ENCODE results near the gene G6PD. TPM values are rescaled to one million over a fixed set of nuclear protein-coding genes. Genes with fewer than 3 reads are reported as not detected.
"Not testable (repeated sequence)": the region's sequence is repeated elsewhere in the genome, so short reads cannot be mapped to it uniquely, and the experiment has no call there.

Gene G6PD
- total RNA-seq, 2 experiments from 2014 or later = 116 to 117 TPM

GRCh38 chrX:154558896-154559295 lies 12.2 kb upstream of the G6PD start:
- H3K27ac Mint-ChIP-seq; H3K4me3 Mint-ChIP-seq; DNase-seq; CTCF ChIA-PET; H3K4me1 Mint-ChIP-seq; H3K27me3 Mint-ChIP-seq; H3K9me3 Mint-ChIP-seq (ENCODE audit: low read depth); ATAC-seq; H3K36me3 Mint-ChIP-seq: not testable (repeated sequence)

- DNase-seq; CTCF ChIA-PET; H3K4me1 Mint-ChIP-seq; H3K27me3 Mint-ChIP-seq; H3K27ac Mint-ChIP-seq; H3K36me3 Mint-ChIP-seq; H3K9me3 Mint-ChIP-seq (ENCODE audit: low read depth); H3K4me3 Mint-ChIP-seq: not testable (repeated sequence)
- ATAC-seq = peak; percentile 82
Observed at GRCh38 chrX:154558060-154558690, 11.5 kb upstream of the G6PD start.

- Mint-ChIP-seq H3K36me3 (peaks cover 31% of the 10 kb centered on the region), H3K4me1 (peaks cover 31% of the 10 kb centered on the region)
- H3K27me3 Mint-ChIP-seq; DNase-seq; H3K27ac Mint-ChIP-seq; H3K9me3 Mint-ChIP-seq (ENCODE audit: low read depth); H3K4me3 Mint-ChIP-seq; CTCF ChIA-PET; ATAC-seq: not testable (repeated sequence)
Observed at GRCh38 chrX:154552112-154552806, 5.6 kb upstream of the G6PD start.

- ATAC-seq (no peak), DNase-seq (no peak)
- CTCF ChIA-PET = no interaction called here
- Mint-ChIP-seq H3K27me3 (no peaks in the 10 kb centered on the region), H3K36me3 (peaks cover 33% of the 10 kb centered on the region), H3K4me1 (peaks cover 46% of the 10 kb centered on the region), H3K9me3 (ENCODE audit: low read depth) (no peaks in the 10 kb centered on the region), H3K27ac (peak overlapping the region; percentile 59), H3K4me3 (peak overlapping the region; percentile 46)
Observed at GRCh38 chrX:154549766-154550165, 3.1 kb upstream of the G6PD start.

GRCh38 chrX:154548028-154548316 lies 1.3 kb upstream of the G6PD start:
- ATAC-seq (no peak), DNase-seq (no peak)
- H3K27me3 Mint-ChIP-seq = no peaks in the 10 kb centered on the region
- peaks cover 31% of the 10 kb centered on the region for H3K36me3 Mint-ChIP-seq
- peak overlapping the region; percentile 99 for H3K4me3 Mint-ChIP-seq
- CTCF ChIA-PET = interaction anchor here (0.6 kb wide), 1 partner anchor 149 kb away, joined by 3 read pairs; the partner anchor contains the start of gene RPL10
- peak overlapping the region; percentile 94 for H3K27ac Mint-ChIP-seq
- no peaks in the 10 kb centered on the region for H3K9me3 Mint-ChIP-seq (ENCODE audit: low read depth)
- H3K4me1 Mint-ChIP-seq = peaks cover 57% of the 10 kb centered on the region

- Mint-ChIP-seq H3K4me1 (peaks cover 61% of the 10 kb centered on the region), H3K36me3 (peaks cover 31% of the 10 kb centered on the region), H3K4me3 (peak within 1 kb of the TSS; percentile 99), H3K27ac (peak within 1 kb of the TSS; percentile 94), H3K27me3 (no peaks in the 10 kb centered on the region), H3K9me3 (ENCODE audit: low read depth) (no peaks in the 10 kb centered on the region)
- DNase-seq (peak; percentile 92), ATAC-seq (peak; percentile 86)
- CTCF ChIA-PET = interaction anchor here (0.6 kb wide), 1 partner anchor 149 kb away, joined by 3 read pairs; the partner anchor contains the start of gene RPL10
Observed at GRCh38 chrX:154547245-154548027, 790 bp upstream of the G6PD start, which contains the start of gene IKBKG. Gene IKBKG (plus strand): TSS chrX:154547620. CDS start chrX:154552003, 4,383 bp downstream.

- DNase-seq (no peak), ATAC-seq (no peak)
- Mint-ChIP-seq H3K27ac (peak overlapping the region; percentile 71), H3K36me3 (peaks cover 25% of the 10 kb centered on the region), H3K4me3 (peak overlapping the region; percentile 99), H3K27me3 (no peaks in the 10 kb centered on the region), H3K4me1 (peaks cover 66% of the 10 kb centered on the region), H3K9me3 (ENCODE audit: low read depth) (no peaks in the 10 kb centered on the region)
- CTCF ChIA-PET = no interaction called here
Observed at GRCh38 chrX:154545673-154546274, 872 bp downstream of the G6PD start.

GRCh38 chrX:154542723-154543424 lies 3.8 kb downstream of the G6PD start:
- peaks cover 15% of the 10 kb centered on the region for H3K36me3 Mint-ChIP-seq
- H3K4me1 Mint-ChIP-seq = peaks cover 59% of the 10 kb centered on the region
- peak overlapping the region; percentile 71 for H3K4me3 Mint-ChIP-seq
- no peak for ATAC-seq
- H3K9me3 Mint-ChIP-seq (ENCODE audit: low read depth) = no peaks in the 10 kb centered on the region
- CTCF ChIA-PET = interaction anchor here (1.7 kb wide), 1 partner anchor 170 kb away, joined by 8 read pairs; no protein-coding TSS in a partner anchor
- no peaks in the 10 kb centered on the region for H3K27me3 Mint-ChIP-seq
- peak; percentile 59 for DNase-seq
- peak overlapping the region; percentile 92 for H3K27ac Mint-ChIP-seq

- Mint-ChIP-seq H3K36me3 (peaks cover 15% of the 10 kb centered on the region), H3K4me3 (peak overlapping the region; percentile 71), H3K27ac (peak overlapping the region; percentile 92), H3K27me3 (no peaks in the 10 kb centered on the region), H3K9me3 (ENCODE audit: low read depth) (no peaks in the 10 kb centered on the region), H3K4me1 (peaks cover 62% of the 10 kb centered on the region)
- CTCF ChIA-PET = interaction anchor here (1.7 kb wide), 1 partner anchor 169 kb away, joined by 8 read pairs; no protein-coding TSS in a partner anchor
- ATAC-seq (peak; percentile 13), DNase-seq (peak; percentile 69)
Observed at GRCh38 chrX:154541896-154542722, 4.5 kb downstream of the G6PD start.

GRCh38 chrX:154541589-154541895 lies 5.1 kb downstream of the G6PD start:
- Mint-ChIP-seq H3K4me3 (no peak overlapping the region), H3K36me3 (peaks cover 15% of the 10 kb centered on the region), H3K27ac (peak overlapping the region; percentile 57), H3K9me3 (ENCODE audit: low read depth) (no peaks in the 10 kb centered on the region), H3K27me3 (no peaks in the 10 kb centered on the region), H3K4me1 (peaks cover 62% of the 10 kb centered on the region)
- CTCF ChIA-PET = interaction anchor here (1.0 kb wide), 1 partner anchor 177 kb away, joined by 3 read pairs; no protein-coding TSS in a partner anchor
- ATAC-seq (no peak), DNase-seq (no peak)

GRCh38 chrX:154540897-154541535 lies 5.6 kb downstream of the G6PD start:
- no peaks in the 10 kb centered on the region for H3K9me3 Mint-ChIP-seq (ENCODE audit: low read depth)
- H3K36me3 Mint-ChIP-seq = peaks cover 12% of the 10 kb centered on the region
- H3K4me3 Mint-ChIP-seq = no peak overlapping the region
- H3K27ac Mint-ChIP-seq = peak overlapping the region; percentile 66
- CTCF ChIA-PET = interaction anchor here (1.0 kb wide), 1 partner anchor 177 kb away, joined by 3 read pairs; no protein-coding TSS in a partner anchor
- no peaks in the 10 kb centered on the region for H3K27me3 Mint-ChIP-seq
- ATAC-seq = no peak
- DNase-seq = no peak
- H3K4me1 Mint-ChIP-seq = peaks cover 59% of the 10 kb centered on the region

GRCh38 chrX:154540365-154540764 lies 6.3 kb downstream of the G6PD start:
- H3K27me3 Mint-ChIP-seq, CTCF ChIA-PET: not testable (repeated sequence)

More at GRCh38 chrX:154540365-154540764, 6.3 kb downstream of the G6PD start:
- not testable (repeated sequence) for H3K9me3 Mint-ChIP-seq (ENCODE audit: low read depth); ATAC-seq; H3K27ac Mint-ChIP-seq; DNase-seq; H3K4me3 Mint-ChIP-seq
- H3K36me3 Mint-ChIP-seq = peaks cover 10% of the 10 kb centered on the region
- peaks cover 53% of the 10 kb centered on the region for H3K4me1 Mint-ChIP-seq
